ENCODE data around the gene AFAP1.

AFAP1 gene

GRCh38 chr4:7734651-7735260 is 204.9 kb downstream of the AFAP1 start:
- Histone ChIP-seq H3K27me3 (ENCODE audit: control insufficient read depth in 1 of 2, insufficient read depth in 2 of 2, low read length in 2 of 2) (no peaks in the 10 kb centered on the region), H3K9me3 (ENCODE audit: control insufficient read depth in 2 of 2, low read length in 2 of 2) (peaks cover 0 to 3% of the 10 kb centered on the region in 2 donors), H3K36me3 (ENCODE audit: control insufficient read depth in 2 of 2, insufficient read depth in 2 of 2, low read length in 2 of 2) (no peaks in the 10 kb centered on the region), H3K9ac (ENCODE audit: low read length in 2 of 2) (no peak overlapping the region), H3K27ac (ENCODE audit: low read length) (no peak overlapping the region), H3K4me3 (ENCODE audit: low read length in 2 of 2) (no peak overlapping the region), H3K4me1 (ENCODE audit: control insufficient read depth, insufficient read depth, low read length) (no peaks in the 10 kb centered on the region)

GRCh38 chr4:7733801-7734650 is 205.6 kb downstream of the AFAP1 start:
- no peak overlapping the region for H3K27ac ChIP-seq (ENCODE audit: low read length)
- H3K9me3 ChIP-seq (ENCODE audit: control insufficient read depth in 2 of 2, low read length in 2 of 2) = peaks cover 0 to 3% of the 10 kb centered on the region in 2 donors
- no peaks in the 10 kb centered on the region for H3K4me1 ChIP-seq (ENCODE audit: control insufficient read depth, insufficient read depth, low read length)
- H3K36me3 ChIP-seq (ENCODE audit: control insufficient read depth in 2 of 2, insufficient read depth in 2 of 2, low read length in 2 of 2) = no peaks in the 10 kb centered on the region
- no peak overlapping the region for H3K9ac ChIP-seq (ENCODE audit: low read length in 2 of 2)
- no peak overlapping the region for H3K4me3 ChIP-seq (ENCODE audit: low read length in 2 of 2)
- no peaks in the 10 kb centered on the region for H3K27me3 ChIP-seq (ENCODE audit: control insufficient read depth in 1 of 2, insufficient read depth in 2 of 2, low read length in 2 of 2)

GRCh38 chr4:7733201-7733600 is 206.5 kb downstream of the AFAP1 start:
- H3K4me3 ChIP-seq (ENCODE audit: low read length in 2 of 2) = no peak overlapping the region
- H3K36me3 ChIP-seq (ENCODE audit: control insufficient read depth in 2 of 2, insufficient read depth in 2 of 2, low read length in 2 of 2) = no peaks in the 10 kb centered on the region
- no peak overlapping the region for H3K27ac ChIP-seq (ENCODE audit: low read length)
- peaks cover 0 to 3% of the 10 kb centered on the region in 2 donors for H3K9me3 ChIP-seq (ENCODE audit: control insufficient read depth in 2 of 2, low read length in 2 of 2)
- no peak overlapping the region for H3K9ac ChIP-seq (ENCODE audit: low read length in 2 of 2)
- no peaks in the 10 kb centered on the region for H3K27me3 ChIP-seq (ENCODE audit: control insufficient read depth in 1 of 2, insufficient read depth in 2 of 2, low read length in 2 of 2)
- H3K4me1 ChIP-seq (ENCODE audit: control insufficient read depth, insufficient read depth, low read length) = no peaks in the 10 kb centered on the region

GRCh38 chr4:7732263-7732662 is 207.4 kb downstream of the AFAP1 start:
- no peaks in the 10 kb centered on the region for H3K36me3 ChIP-seq (ENCODE audit: control insufficient read depth in 2 of 2, insufficient read depth in 2 of 2, low read length in 2 of 2)
- no peaks in the 10 kb centered on the region for H3K27me3 ChIP-seq (ENCODE audit: control insufficient read depth in 1 of 2, insufficient read depth in 2 of 2, low read length in 2 of 2)
- no peak overlapping the region for H3K27ac ChIP-seq (ENCODE audit: low read length)
- H3K4me1 ChIP-seq (ENCODE audit: control insufficient read depth, insufficient read depth, low read length) = no peaks in the 10 kb centered on the region
- H3K4me3 ChIP-seq (ENCODE audit: low read length in 2 of 2) = no peak overlapping the region
- no peak overlapping the region for H3K9ac ChIP-seq (ENCODE audit: low read length in 2 of 2)
- no peaks in the 10 kb centered on the region for H3K9me3 ChIP-seq (ENCODE audit: control insufficient read depth in 2 of 2, low read length in 2 of 2)

- Histone ChIP-seq H3K27me3 (ENCODE audit: control insufficient read depth in 1 of 2, insufficient read depth in 2 of 2, low read length in 2 of 2) (no peaks in the 10 kb centered on the region), H3K4me1 (ENCODE audit: control insufficient read depth, insufficient read depth, low read length) (no peaks in the 10 kb centered on the region), H3K9me3 (ENCODE audit: control insufficient read depth in 2 of 2, low read length in 2 of 2) (no peaks in the 10 kb centered on the region), H3K9ac (ENCODE audit: low read length in 2 of 2) (no peak overlapping the region), H3K4me3 (ENCODE audit: low read length in 2 of 2) (no peak overlapping the region), H3K36me3 (ENCODE audit: control insufficient read depth in 2 of 2, insufficient read depth in 2 of 2, low read length in 2 of 2) (no peaks in the 10 kb centered on the region), H3K27ac (ENCODE audit: low read length) (no peak overlapping the region)
These were observed 208.2 kb downstream of the AFAP1 start for GRCh38 chr4:7731437-7731836.

- H3K36me3 ChIP-seq (ENCODE audit: control insufficient read depth in 2 of 2, insufficient read depth in 2 of 2, low read length in 2 of 2) = no peaks in the 10 kb centered on the region
- H3K27me3 ChIP-seq (ENCODE audit: control insufficient read depth in 1 of 2, insufficient read depth in 2 of 2, low read length in 2 of 2) = no peaks in the 10 kb centered on the region
- no peak overlapping the region for H3K27ac ChIP-seq (ENCODE audit: low read length)
- no peaks in the 10 kb centered on the region for H3K4me1 ChIP-seq (ENCODE audit: control insufficient read depth, insufficient read depth, low read length)
- no peaks in the 10 kb centered on the region for H3K9me3 ChIP-seq (ENCODE audit: control insufficient read depth in 2 of 2, low read length in 2 of 2)
- H3K4me3 ChIP-seq (ENCODE audit: low read length in 2 of 2) = no peak overlapping the region
- no peak overlapping the region for H3K9ac ChIP-seq (ENCODE audit: low read length in 2 of 2)
These were observed 211.9 kb downstream of the AFAP1 start for GRCh38 chr4:7727749-7728148.

GRCh38 chr4:7726665-7727413 is 212.8 kb downstream of the AFAP1 start:
- Histone ChIP-seq H3K9ac (ENCODE audit: low read length in 2 of 2) (no peak overlapping the region), H3K27me3 (ENCODE audit: control insufficient read depth in 1 of 2, insufficient read depth in 2 of 2, low read length in 2 of 2) (no peaks in the 10 kb centered on the region), H3K4me3 (ENCODE audit: low read length in 2 of 2) (no peak overlapping the region), H3K9me3 (ENCODE audit: control insufficient read depth in 2 of 2, low read length in 2 of 2) (no peaks in the 10 kb centered on the region), H3K4me1 (ENCODE audit: control insufficient read depth, insufficient read depth, low read length) (no peaks in the 10 kb centered on the region), H3K27ac (ENCODE audit: low read length) (no peak overlapping the region), H3K36me3 (ENCODE audit: control insufficient read depth in 2 of 2, insufficient read depth in 2 of 2, low read length in 2 of 2) (no peaks in the 10 kb centered on the region)

- H3K36me3 ChIP-seq (ENCODE audit: control insufficient read depth in 2 of 2, insufficient read depth in 2 of 2, low read length in 2 of 2) = no peaks in the 10 kb centered on the region
- H3K27ac ChIP-seq (ENCODE audit: low read length) = no peak overlapping the region
- no peaks in the 10 kb centered on the region for H3K27me3 ChIP-seq (ENCODE audit: control insufficient read depth in 1 of 2, insufficient read depth in 2 of 2, low read length in 2 of 2)
- H3K4me1 ChIP-seq (ENCODE audit: control insufficient read depth, insufficient read depth, low read length) = no peaks in the 10 kb centered on the region
- no peak overlapping the region for H3K9ac ChIP-seq (ENCODE audit: low read length in 2 of 2)
- no peaks in the 10 kb centered on the region for H3K9me3 ChIP-seq (ENCODE audit: control insufficient read depth in 2 of 2, low read length in 2 of 2)
- H3K4me3 ChIP-seq (ENCODE audit: low read length in 2 of 2) = no peak overlapping the region
These were observed 213.7 kb downstream of the AFAP1 start for GRCh38 chr4:7725951-7726350.

GRCh38 chr4:7723625-7724024 is 216.0 kb downstream of the AFAP1 start:
- Histone ChIP-seq H3K9ac (ENCODE audit: low read length in 2 of 2) (no peak overlapping the region), H3K36me3 (ENCODE audit: control insufficient read depth in 2 of 2, insufficient read depth in 2 of 2, low read length in 2 of 2) (no peaks in the 10 kb centered on the region), H3K4me3 (ENCODE audit: low read length in 2 of 2) (no peak overlapping the region), H3K27ac (ENCODE audit: low read length) (no peak overlapping the region), H3K27me3 (ENCODE audit: control insufficient read depth in 1 of 2, insufficient read depth in 2 of 2, low read length in 2 of 2) (peaks cover 0 to 2% of the 10 kb centered on the region in 2 donors), H3K9me3 (ENCODE audit: control insufficient read depth in 2 of 2, low read length in 2 of 2) (no peaks in the 10 kb centered on the region), H3K4me1 (ENCODE audit: control insufficient read depth, insufficient read depth, low read length) (peaks cover 7% of the 10 kb centered on the region)

- Histone ChIP-seq H3K4me3 (ENCODE audit: low read length in 2 of 2) (no peak overlapping the region), H3K27me3 (ENCODE audit: control insufficient read depth in 1 of 2, insufficient read depth in 2 of 2, low read length in 2 of 2) (peaks cover 0 to 2% of the 10 kb centered on the region in 2 donors), H3K27ac (ENCODE audit: low read length) (no peak overlapping the region), H3K36me3 (ENCODE audit: control insufficient read depth in 2 of 2, insufficient read depth in 2 of 2, low read length in 2 of 2) (no peaks in the 10 kb centered on the region), H3K9ac (ENCODE audit: low read length in 2 of 2) (no peak overlapping the region), H3K4me1 (ENCODE audit: control insufficient read depth, insufficient read depth, low read length) (peaks cover 7% of the 10 kb centered on the region), H3K9me3 (ENCODE audit: control insufficient read depth in 2 of 2, low read length in 2 of 2) (no peaks in the 10 kb centered on the region)
These were observed 216.8 kb downstream of the AFAP1 start for GRCh38 chr4:7722766-7723387.
